Activated gamma-delta T cell treated with anti-CD3 and anti-CD28 coated beads, Interleukin-2, amount 50 U/mL, for 16 hours (primary cell): ENCODE results near the gene TNS3.

ENCODE experiments used
- DNase-seq: peaks from one replicate; pipeline ENCODE4 v3.0.0-alpha.2; 2020; ENCODE audit warnings: low read depth

Gene TNS3

GRCh38 chr7:47384755-47385535 is 197.0 kb downstream of the TNS3 start:
- no peak for DNase-seq

GRCh38 chr7:47383696-47384445 is 198.0 kb downstream of the TNS3 start:
- DNase-seq, result no peak

- no peak for DNase-seq
Measured at GRCh38 chr7:47383072-47383471, 198.8 kb downstream of the TNS3 start.

- no peak for DNase-seq
Measured at GRCh38 chr7:47382200-47382599, 199.7 kb downstream of the TNS3 start.

- DNase-seq, result no peak
Measured at GRCh38 chr7:47381134-47381495, 200.8 kb downstream of the TNS3 start.

GRCh38 chr7:47380325-47381133 is 201.4 kb downstream of the TNS3 start:
- no peak for DNase-seq

- no peak for DNase-seq
Measured at GRCh38 chr7:47379629-47380324, 202.1 kb downstream of the TNS3 start.

GRCh38 chr7:47378728-47379395 is 203.0 kb downstream of the TNS3 start:
- no peak for DNase-seq

- DNase-seq, result no peak
Measured at GRCh38 chr7:47377741-47378140, 204.2 kb downstream of the TNS3 start.

GRCh38 chr7:47376991-47377616 is 204.8 kb downstream of the TNS3 start:
- DNase-seq, result no peak

- no peak for DNase-seq
Measured at GRCh38 chr7:47375121-47375938, 206.6 kb downstream of the TNS3 start.

GRCh38 chr7:47374538-47374937 is 207.4 kb downstream of the TNS3 start:
- no peak for DNase-seq

GRCh38 chr7:47373871-47374451 is 207.9 kb downstream of the TNS3 start:
- DNase-seq, result no peak

GRCh38 chr7:47371733-47372368 is 210.1 kb downstream of the TNS3 start:
- no peak for DNase-seq

GRCh38 chr7:47371317-47371716 is 210.6 kb downstream of the TNS3 start:
- DNase-seq, result no peak

- no peak for DNase-seq
Measured at GRCh38 chr7:47370461-47371042, 211.4 kb downstream of the TNS3 start.

- no peak for DNase-seq
Measured at GRCh38 chr7:47369736-47370135, 212.2 kb downstream of the TNS3 start.

GRCh38 chr7:47368190-47368812 is 213.6 kb downstream of the TNS3 start:
- no peak for DNase-seq
